Hypothalamus (tissue), 51 donors: Measurements from ENCODE around the gene TIMM23B.
A peak's percentile ranks its signal among the peaks of the same experiment; 100 is the strongest.
"Not testable (repeated sequence)": the region's sequence is repeated elsewhere in the genome, so short reads cannot be mapped to it uniquely, and the experiment has no call there.

Experiments
- DNase-seq, 51 donors: peaks; one replicate each; lab custom pipeline; 2025; lab: John Stamatoyannopoulos, UW

Gene TIMM23B, protein sequence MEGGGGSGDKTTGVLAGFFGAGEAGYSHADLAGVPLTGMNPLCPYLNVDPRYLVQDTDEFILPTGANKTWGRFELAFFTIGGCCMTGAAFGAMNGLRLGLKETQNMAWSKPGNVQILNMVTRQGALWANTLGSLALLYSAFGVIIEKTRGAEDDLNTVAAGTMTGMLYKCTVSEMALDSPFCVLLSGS

DNA sequence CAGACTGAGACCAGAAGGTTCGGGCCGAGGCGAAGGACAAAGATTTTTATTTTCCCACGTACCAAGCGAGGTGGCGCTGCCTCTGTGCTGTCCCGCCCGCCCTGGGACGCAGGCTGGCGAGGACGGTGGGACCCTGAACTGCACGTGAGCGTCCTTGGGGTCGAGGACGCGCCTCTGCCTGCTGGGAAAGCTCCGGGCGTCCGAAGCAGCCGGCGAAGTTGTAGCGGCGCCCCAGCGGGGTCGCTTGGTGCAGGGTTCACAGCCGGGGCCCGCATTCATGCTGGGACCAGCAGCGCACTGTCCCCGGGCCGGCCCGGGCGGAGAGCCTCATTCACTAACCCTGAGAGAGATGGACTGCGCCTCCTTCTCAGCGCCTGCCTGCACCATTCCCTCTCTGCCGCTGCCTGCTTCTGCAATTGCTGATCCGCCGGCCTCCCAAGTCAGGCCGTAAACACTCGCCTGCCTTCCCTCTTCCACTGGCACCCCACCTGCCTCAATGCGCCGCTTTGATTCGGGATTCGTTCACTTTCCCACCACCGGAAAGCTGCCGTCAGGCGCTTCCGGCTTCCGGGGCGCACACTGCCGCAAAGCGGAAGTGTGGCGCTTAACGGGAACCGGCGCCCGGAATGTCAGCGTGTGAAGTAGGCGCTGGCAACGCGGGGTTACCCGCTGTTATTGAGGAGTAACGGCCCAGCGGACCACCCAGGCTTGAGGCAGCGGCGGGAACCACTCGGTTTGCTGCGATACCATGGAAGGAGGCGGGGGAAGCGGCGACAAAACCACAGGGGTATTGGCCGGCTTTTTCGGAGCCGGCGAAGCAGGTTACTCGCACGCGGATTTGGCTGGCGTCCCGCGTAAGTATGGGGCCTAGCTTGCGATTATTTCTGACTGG is at the start of gene TIMM23B, which contains the start of gene PARG:
TSS of gene TIMM23B (plus strand) at position 607 of the 892 bp plus-strand sequence. CDS start at position 749, 142 bp downstream.
TSS of gene PARG (minus strand) at position 581 of the 892 bp plus-strand sequence. CDS start at position 279, 302 bp downstream.
- DNase-seq: peak; percentile 5 to 89 (median 63)

GRCh38 chr10:49899999-49900398 is 41.9 kb upstream of the TIMM23B start:
- not testable (repeated sequence) for DNase-seq

- not testable (repeated sequence) for DNase-seq
Measured at GRCh38 chr10:49900406-49900805, 41.4 kb upstream of the TIMM23B start.

DNA sequence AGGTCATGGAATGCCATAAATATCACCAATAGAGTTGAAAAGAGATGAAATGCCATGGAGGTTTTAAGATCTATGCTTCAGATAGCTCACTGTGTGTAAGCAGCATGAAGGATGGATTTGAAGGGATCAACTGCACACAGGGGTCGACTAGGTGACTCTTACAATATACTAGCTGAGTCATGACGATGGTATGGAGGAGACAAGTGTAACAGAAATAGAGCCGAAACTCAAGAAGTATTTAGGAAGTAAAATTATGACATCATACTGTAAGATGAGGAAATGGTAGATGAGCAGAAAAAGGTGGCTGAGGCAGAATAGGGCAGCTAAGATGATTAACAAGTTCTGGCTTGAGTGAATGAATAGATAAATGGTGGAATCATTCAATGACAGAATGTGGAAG is 38.0 kb upstream of the TIMM23B start:
- not testable (repeated sequence) for DNase-seq

DNA sequence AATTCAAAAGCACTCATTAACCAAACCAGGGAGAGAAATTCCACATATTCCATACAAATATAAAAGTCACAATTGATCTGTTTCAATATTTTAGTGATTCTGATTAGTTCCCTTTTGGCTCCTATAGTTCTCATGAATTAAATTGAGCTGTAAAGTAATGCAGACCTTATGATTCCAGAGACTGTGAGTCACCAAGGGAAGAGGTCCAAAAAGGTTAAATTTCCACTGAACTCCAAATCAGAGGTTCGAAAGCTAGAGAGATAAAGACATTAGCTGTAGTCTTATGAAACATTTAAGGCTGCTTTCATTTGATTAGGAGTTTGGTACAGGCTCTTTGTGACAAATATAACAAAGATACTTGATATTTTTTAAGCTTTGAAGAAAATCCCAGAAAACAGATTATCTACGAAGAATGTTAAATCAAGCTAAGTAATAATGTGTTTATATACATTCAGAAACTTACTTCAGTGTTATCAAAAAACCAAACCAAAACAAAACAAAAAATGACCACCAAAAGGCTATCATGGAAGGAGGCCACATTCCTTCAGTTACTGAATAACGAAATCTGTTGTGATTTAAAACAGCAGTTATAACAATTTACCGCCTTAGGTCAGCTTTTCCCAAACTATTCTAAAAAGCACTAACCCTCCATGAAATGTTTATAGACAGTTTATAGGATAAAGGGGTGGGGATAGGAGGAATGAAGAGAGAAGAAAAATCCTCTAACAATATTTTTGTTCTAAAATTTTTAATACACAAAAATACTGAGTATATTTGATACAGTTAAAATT is 33.4 kb upstream of the TIMM23B start:
- DNase-seq: not testable (repeated sequence)

DNA sequence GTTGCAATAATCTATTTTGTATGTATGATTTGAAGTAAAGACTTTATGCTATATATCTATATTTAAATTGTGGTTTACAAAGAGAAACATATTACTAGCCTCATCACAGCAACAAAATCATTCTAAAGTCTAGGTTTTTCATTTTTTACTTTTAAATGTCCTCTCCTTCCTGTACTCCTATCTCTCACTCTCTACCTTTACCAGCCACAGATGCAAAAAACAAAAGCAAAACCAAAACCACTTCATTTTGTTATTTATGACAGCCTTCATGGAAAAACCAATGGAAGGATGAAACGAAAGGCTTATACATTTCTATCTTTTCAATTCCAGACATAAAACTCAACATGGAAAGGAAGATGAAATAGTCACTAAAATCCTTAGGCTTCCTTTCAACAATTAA is 31.6 kb upstream of the TIMM23B start:
- DNase-seq: not testable (repeated sequence)

DNA sequence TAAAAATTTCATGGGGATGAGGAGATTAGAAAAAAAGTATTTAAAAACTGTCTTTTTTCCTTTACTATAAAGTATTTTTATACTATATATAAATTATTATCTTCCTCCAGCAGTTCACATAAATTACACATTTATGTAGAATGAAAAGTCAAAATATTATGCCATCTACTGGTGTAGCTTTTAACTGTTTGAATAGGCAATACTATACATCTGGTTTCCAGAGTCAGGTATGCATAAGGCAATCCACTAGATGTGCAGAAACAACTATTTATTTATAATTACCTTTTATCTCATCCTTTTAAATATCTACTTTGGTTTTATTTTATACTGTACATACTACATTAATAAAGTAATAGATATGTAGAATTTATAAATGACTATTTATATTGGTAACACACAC is 25.4 kb upstream of the TIMM23B start:
- not testable (repeated sequence) for DNase-seq

GRCh38 chr10:49917927-49918326 is 23.9 kb upstream of the TIMM23B start:
- not testable (repeated sequence) for DNase-seq

GRCh38 chr10:49922041-49922440 is 19.8 kb upstream of the TIMM23B start:
- DNase-seq: not testable (repeated sequence)

DNA sequence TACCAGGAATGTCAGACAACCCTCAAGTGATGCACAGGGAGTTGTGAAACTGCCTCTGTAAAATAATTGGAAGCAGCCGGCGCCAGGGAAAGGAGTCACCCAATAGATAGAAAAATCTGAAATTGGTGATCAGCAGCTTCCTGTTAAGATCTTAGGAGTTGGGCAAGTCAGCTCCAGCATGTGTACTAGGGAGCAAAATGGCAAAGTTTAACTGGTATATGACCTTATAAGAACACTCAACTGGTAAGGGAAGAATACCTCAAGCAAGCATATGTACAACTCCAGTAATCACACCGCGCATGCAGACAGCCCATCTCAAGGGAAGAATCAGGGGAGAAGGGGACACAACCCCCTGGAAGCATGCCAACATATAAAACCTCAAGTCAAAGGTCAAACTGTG is 18.3 kb upstream of the TIMM23B start:
- not testable (repeated sequence) for DNase-seq

DNA sequence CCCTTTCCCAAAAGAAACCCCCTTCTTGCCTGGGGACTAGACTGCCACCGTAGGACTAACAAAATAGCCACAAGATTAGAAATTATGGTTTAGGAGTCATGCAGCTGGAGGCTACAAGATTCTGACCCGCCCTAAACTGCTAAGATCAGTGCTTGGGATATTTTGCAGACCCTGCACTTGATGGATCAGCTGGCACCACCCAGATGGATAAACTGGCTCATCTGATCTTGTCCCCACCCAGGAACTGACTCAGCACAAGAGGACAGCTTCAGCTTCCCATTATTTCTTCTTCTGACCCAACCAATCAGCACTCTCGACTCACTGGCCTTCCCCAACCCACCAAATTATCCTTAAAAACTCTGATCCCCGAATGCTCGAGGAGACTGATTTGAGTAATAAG is 10.6 kb upstream of the TIMM23B start:
- DNase-seq: not testable (repeated sequence)

DNA sequence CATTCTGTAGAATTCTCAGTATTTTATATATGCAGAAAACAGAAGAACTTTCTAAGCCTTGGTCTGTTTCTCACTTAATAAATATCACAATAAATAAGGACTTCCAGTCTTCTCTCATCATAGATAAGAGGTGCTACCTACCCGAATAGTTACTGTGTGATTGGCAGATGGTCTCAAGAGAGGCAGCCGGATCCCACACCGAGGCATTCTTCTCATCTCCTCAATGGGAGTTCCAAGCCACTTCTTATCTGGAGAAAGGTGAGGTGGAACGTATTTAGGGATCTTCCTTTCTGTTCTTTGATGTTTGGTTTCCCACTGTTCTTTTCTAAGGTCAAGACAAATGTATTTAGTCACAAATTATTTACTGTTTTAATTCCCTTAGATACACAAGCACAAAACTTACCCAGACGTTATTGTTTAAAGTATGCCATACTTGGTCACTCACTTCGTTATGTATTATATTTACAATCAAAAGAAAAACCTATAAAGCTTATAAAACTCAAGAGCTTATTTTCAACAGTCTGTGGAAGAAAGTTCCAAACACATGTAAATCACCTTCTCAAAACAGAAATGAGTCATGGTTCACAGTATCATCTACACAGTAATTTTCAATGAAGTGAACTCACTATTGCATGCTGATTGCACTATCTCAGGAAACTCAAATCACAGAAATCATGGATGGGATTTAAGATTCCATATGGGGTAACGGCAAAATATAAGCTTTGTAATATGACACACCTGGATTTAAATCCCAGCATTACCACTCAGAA is 9.7 kb upstream of the TIMM23B start:
- DNase-seq: not testable (repeated sequence)

GRCh38 chr10:49942339-49942705 is 469 bp downstream of the TIMM23B start:
- peak in 1 of 51 donors; percentile 4 for DNase-seq

DNA sequence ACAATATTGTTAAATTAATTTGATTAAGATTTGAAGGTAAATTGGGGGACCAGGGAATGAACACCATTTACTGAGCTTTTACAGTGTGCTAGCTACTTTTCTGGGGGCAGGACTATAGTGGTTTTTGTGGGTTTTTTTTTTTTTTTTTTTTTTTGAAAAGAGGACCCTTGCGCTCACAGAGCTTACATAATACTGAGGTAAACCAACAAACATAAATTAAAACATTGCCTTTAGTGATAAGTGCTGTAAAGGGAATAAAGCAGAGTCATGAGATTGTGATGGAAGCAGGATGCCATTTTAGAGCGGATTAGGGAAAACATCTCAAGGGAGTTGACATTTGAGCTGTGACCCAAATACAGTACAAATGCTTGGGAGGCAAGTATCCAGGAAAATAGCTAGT is 1.8 kb downstream of the TIMM23B start:
- not testable (repeated sequence) for DNase-seq

GRCh38 chr10:49948142-49948541 is 6.3 kb downstream of the TIMM23B start:
- DNase-seq: not testable (repeated sequence)

- DNase-seq: not testable (repeated sequence)
Measured at GRCh38 chr10:49948737-49949136, 6.9 kb downstream of the TIMM23B start.

DNA sequence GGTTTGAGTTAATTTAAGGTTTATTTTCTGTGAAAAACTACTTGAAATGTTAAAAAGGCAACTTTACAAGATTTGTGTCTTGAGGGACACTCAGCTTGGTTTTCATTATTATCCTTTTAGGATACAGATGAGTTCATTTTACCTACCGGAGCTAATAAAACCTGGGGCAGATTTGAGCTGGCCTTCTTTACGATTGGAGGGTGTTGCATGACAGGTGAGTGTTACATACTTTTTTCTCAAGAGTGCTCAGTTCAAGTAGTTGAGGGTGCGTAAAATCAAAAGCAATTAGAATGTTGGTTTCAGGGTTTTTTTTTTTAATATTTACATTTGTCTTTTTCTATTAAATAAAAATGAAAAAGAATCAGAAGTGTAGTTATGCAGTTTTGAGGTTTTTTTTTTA is 10.2 kb downstream of the TIMM23B start:
- not testable (repeated sequence) for DNase-seq

GRCh38 chr10:49953122-49953521 is 11.3 kb downstream of the TIMM23B start:
- DNase-seq: not testable (repeated sequence)

DNA sequence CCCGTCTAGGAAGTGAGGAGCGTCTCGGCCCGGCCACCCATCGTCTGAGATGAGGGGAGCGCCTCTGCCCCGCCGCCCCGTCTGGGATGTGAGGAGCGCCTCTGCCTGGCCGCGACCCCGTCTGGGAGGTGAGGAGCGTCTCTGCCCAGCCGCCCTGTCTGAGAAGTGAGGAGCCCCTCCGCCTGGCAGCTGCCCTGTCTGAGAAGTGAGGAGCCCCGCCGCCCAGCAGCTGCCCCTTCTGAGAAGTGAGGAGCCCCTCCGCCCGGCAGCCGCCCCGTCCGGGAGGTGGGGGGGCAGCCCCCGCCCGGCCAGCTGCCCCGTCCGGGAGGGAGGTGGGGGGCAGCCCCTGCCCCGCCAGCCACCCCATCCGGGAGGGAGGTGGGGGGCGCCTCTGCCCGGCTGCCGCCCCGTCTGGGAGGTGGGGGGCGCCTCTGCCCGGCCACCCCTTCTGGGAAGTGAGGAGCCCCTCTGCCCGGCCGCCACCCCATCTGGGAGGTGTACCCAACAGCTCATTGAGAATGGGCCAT is 28.5 kb downstream of the TIMM23B start:
- DNase-seq: not testable (repeated sequence)

DNA sequence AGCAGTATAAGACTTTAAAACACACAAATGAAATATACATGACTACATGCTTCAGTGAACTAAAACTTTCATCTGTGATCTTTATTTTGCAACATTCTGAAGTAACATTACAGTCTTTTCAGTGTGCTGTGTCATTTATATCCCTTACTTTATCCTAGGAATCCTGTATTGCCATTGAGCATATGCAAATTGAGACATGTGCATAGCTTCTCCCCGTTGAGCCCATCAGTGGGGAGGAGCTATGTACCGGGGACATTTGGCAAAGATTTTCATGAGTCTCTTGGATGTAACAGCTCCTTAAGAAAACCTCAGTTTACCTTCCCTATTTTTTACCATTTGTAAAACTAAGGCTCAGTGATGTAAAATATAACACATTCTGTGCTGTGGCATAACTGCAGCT is 29.6 kb downstream of the TIMM23B start:
- DNase-seq: not testable (repeated sequence)
